AG04450 (cell line): Measurements from ENCODE around the gene GID8. TPM values are rescaled to one million over a fixed set of nuclear protein-coding genes. Genes with fewer than 3 reads are reported as not detected.

Source experiments
- CTCF ChIA-PET: fragments of 300-600, 350-600 bp; formaldehyde crosslinking; extraction: SDS; loops from one replicate; lab custom pipeline; 2022; ENCODE audit warnings: antibody characterized with exemption, inconsistent platforms; lab: Charles Lee
- POLR2A ChIA-PET: fragments of 350-600 bp; formaldehyde crosslinking; extraction: SDS; loops from one replicate; lab custom pipeline; 2021; ENCODE audit warnings: antibody characterized with exemption, inconsistent platforms; lab: Yijun Ruan, JAX
- DNase-seq: peaks from one replicate; pipeline ENCODE4 v3.0.0-alpha.2; 2011; ENCODE audit warnings: low read depth, low spot score
- H3K27ac ChIP-seq: one replicate; pipeline ENCODE4 v1.5.1; 2012; ENCODE audit warnings: low read depth, low read length, control low read depth
- H3K27me3 ChIP-seq: one replicate; pipeline ENCODE4 v1.6.0; 2012; ENCODE audit warnings: low read length; ENCODE audit not compliant: control insufficient read depth, insufficient read depth
- H3K4me3 ChIP-seq: 2 replicates; pipeline ENCODE4 v1.5.1; 2011; ENCODE audit warnings: mild to moderate bottlenecking, low read depth, low read length, control low read depth
- H3K9me3 ChIP-seq: 2 replicates; pipeline ENCODE4 v1.5.1; 2012; ENCODE audit warnings: low read length; ENCODE audit not compliant: control insufficient read depth, insufficient read depth
- polyA minus RNA-seq: library from RNA; depleted of rRNA, polyadenylated mRNA; stranded (reverse); fragments of >200 nt; gene quantifications from 2 replicates; pipeline ENCODE4 v1.2.3, GENCODE V29; 2011; rRNA and poly(A)+ RNA removed
- polyA plus RNA-seq: library from polyadenylated mRNA; depleted of rRNA; stranded (reverse); fragments of >200 nt; gene quantifications from 2 replicates; pipeline ENCODE4 v1.2.3, GENCODE V29; 2011; rRNA removed
- TF ChIP-seq, protein P1 (sequence below): IDR thresholded peaks from 2 replicates; pipeline ENCODE4 v1.5.1; 2011; ENCODE audit warnings: low read depth, low read length, control low read depth, inconsistent platforms

The GID8 gene
- 24.3 and 24.4 TPM in 2 replicates for polyA plus RNA-seq
- 27.9 and 30.9 TPM in 2 replicates for polyA minus RNA-seq

DNA sequence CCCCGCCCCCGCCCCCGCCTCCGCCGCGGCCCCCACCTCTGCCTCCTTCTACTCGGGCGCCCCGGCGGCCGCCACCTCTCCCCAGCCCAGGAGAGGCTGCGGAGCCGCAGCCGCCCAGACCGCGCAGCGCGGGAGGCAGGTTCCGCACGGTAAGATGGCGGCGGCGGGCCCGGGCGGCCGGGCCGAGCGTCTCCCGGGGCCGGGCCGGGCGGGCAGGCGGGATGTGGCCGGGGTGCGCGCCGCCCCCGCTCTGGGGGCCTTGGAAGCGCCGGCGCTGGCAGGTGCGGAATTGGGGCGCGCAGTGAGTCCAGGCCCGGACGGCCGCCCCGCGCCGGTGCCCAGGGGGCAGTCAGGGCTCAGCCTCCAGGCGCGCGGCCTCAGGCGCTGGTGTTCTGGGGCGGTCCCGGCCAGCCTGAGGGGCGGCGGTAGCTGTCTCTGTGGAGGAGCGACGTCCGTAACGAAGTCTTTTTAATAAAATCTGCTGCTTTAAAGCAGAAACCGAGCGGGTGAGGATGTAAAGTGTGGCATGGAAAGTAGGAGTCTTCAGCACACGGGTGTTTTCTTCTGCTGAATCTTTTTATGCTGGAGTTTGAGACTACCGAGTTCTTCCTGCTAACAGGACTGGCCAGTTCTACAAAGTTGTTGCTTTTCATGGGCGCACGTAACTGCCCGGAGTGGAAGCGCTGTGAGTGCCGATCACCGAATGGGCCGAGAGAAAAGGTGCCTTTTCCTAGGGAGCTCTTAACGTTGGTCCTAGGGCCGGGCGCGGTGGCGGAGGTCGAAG lies at the start of gene GID8:
Gene GID8 (plus strand): TSS at position 43 of the 784 bp plus-strand sequence. CDS start 3,356 bp downstream, outside the sequence.
- Histone ChIP-seq H3K27me3 (no peaks in the 10 kb centered on the region), H3K27ac (peak within 1 kb of the TSS; percentile 96), H3K9me3 (peaks cover 3% of the 10 kb centered on the region; the same call in 1 of the 2 replicates), H3K4me3 (peak within 1 kb of the TSS; percentile 95)
- TF ChIP-seq, protein P1, sequence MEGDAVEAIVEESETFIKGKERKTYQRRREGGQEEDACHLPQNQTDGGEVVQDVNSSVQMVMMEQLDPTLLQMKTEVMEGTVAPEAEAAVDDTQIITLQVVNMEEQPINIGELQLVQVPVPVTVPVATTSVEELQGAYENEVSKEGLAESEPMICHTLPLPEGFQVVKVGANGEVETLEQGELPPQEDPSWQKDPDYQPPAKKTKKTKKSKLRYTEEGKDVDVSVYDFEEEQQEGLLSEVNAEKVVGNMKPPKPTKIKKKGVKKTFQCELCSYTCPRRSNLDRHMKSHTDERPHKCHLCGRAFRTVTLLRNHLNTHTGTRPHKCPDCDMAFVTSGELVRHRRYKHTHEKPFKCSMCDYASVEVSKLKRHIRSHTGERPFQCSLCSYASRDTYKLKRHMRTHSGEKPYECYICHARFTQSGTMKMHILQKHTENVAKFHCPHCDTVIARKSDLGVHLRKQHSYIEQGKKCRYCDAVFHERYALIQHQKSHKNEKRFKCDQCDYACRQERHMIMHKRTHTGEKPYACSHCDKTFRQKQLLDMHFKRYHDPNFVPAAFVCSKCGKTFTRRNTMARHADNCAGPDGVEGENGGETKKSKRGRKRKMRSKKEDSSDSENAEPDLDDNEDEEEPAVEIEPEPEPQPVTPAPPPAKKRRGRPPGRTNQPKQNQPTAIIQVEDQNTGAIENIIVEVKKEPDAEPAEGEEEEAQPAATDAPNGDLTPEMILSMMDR, result no peak
- ChIA-PET CTCF (interaction anchor here (0.7 to 1.0 kb wide), 3 partner anchors 11 to 37 kb away, joined by 3 to 4 read pairs (median 3); no protein-coding TSS in a partner anchor), POLR2A (interaction anchor here (0.6 to 2.5 kb wide), 10 partner anchors 9 to 334 kb away, joined by 3 to 16 read pairs (median 4); no protein-coding TSS in a partner anchor)
- DNase-seq, result no peak

DNA sequence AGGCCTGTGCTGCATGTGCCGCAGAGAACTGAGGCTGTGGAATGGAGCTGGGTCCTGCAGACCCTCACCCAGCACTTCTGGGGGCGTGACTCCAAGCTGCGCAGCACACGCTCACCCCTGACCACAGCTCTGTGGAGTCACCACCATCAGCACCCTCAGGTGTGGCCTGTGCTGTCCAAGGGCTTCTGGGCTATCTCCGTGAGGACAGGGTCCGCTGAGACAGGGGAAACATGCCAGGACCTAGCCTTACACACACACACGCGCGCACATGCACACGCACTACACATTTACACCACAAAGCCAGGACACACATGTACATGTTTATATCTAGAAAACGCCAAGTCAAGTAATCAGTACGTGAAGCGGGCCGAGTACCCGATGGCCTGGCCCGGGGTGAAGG lies 49.5 kb upstream of the GID8 start:
- ChIA-PET POLR2A (interaction anchor here (1.1 to 1.4 kb wide), 2 partner anchors 9 to 12 kb away, joined by 3 to 6 read pairs; no protein-coding TSS in a partner anchor), CTCF (interaction anchor here (7.1 kb wide), 1 partner anchor 11 kb away, joined by 40 read pairs; no protein-coding TSS in a partner anchor)
- Histone ChIP-seq H3K27ac (peak overlapping the region; percentile 78), H3K9me3 (no peaks in the 10 kb centered on the region; the same call in 1 of the 2 replicates), H3K4me3 (no peak overlapping the region), H3K27me3 (no peaks in the 10 kb centered on the region)
- DNase-seq, result no peak
- TF ChIP-seq, protein P1, result no peak

DNA sequence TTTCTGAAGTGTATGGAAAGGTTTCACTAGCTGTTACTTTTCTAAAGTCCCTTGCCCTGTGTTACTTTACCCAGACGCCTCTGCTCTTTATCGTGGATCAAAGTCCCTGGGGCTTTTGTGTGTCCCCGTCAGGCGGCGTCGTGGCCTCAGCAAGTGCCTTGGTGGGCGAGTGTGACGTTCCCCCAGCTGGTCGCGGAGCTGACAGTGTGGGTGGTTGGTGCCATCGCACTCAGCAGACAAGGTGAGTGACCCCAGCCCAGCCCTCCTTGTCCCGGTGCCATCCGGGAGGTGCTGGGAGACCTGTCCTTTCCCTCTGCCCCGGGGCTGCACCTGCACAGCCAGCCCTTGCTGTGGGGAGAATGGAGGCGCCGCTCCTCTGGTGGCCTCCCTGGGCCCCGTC lies 49.0 kb upstream of the GID8 start:
- H3K4me3 ChIP-seq, result no peak overlapping the region
- ChIA-PET POLR2A (no interaction called here), CTCF (interaction anchor here (7.1 kb wide), 1 partner anchor 11 kb away, joined by 40 read pairs; no protein-coding TSS in a partner anchor)
- no peaks in the 10 kb centered on the region for H3K27me3 ChIP-seq
- H3K9me3 ChIP-seq, result no peaks in the 10 kb centered on the region; the same call in 1 of the 2 replicates
- DNase-seq, result no peak
- no peak overlapping the region for H3K27ac ChIP-seq
- TF ChIP-seq, protein P1, result no peak

DNA sequence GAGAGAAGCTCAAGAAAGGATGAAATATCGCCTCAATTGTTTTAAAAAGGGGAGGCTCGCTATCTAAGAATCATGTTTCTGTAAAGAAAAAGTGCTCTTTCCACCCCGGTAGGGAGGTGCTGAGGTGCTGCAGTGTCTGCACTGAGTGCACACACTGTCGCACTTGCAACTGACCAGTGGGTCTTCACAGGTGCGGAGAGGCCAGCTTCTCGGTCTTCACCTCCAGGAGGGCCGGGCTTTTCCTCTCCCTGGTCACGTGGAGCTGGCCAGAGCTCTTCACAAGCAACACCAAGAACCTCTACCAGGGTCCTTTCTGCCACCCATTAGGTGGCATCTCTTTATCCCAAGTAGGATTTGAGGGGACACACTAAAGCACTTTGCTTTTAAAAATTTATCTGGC lies 48.5 kb upstream of the GID8 start:
- CTCF ChIA-PET, result interaction anchor here (1.1 to 7.1 kb wide), 2 partner anchors 10 to 14 kb away, joined by 4 to 40 read pairs; no protein-coding TSS in a partner anchor
- H3K27me3 ChIP-seq, result no peaks in the 10 kb centered on the region
- POLR2A ChIA-PET, result no interaction called here
- H3K27ac ChIP-seq, result no peak overlapping the region
- no peaks in the 10 kb centered on the region; the same call in 1 of the 2 replicates for H3K9me3 ChIP-seq
- DNase-seq, result no peak
- TF ChIP-seq, protein P1, result no peak
- no peak overlapping the region for H3K4me3 ChIP-seq

GRCh38 chr20:62889871-62890270 lies 48.1 kb upstream of the GID8 start:
- TF ChIP-seq, protein P1, result no peak
- DNase-seq, result no peak
- H3K9me3 ChIP-seq, result no peaks in the 10 kb centered on the region; the same call in 1 of the 2 replicates
- no peak overlapping the region for H3K27ac ChIP-seq
- CTCF ChIA-PET, result interaction anchor here (1.1 to 7.1 kb wide), 2 partner anchors 10 to 14 kb away, joined by 4 to 40 read pairs; no protein-coding TSS in a partner anchor
- H3K4me3 ChIP-seq, result no peak overlapping the region
- H3K27me3 ChIP-seq, result no peaks in the 10 kb centered on the region
- POLR2A ChIA-PET, result no interaction called here
